22Rv1 (cell line): Measurements from ENCODE around the gene APOF.

Source experiments
- CTCF ChIP-seq: fragments of 450-650 bp; IDR thresholded peaks from 2 replicates; pipeline ENCODE4 v1.5.1; 2017; ENCODE audit warnings: mild to moderate bottlenecking
- ZFX ChIP-seq: fragments of 450-650 bp; IDR thresholded peaks from 2 replicates; pipeline ENCODE4 v1.6.1; 2017; ENCODE audit warnings: antibody characterized with exemption, borderline replicate concordance

- no peak for TF ChIP-seq CTCF
- TF ChIP-seq ZFX = no peak
Observed at GRCh38 chr12:56321027-56321426, 41.6 kb downstream of the APOF start.
